Pancreas (tissue), 10 donors: ENCODE results near the gene PITX1. TPM values are rescaled to one million over a fixed set of nuclear protein-coding genes. Genes with fewer than 3 reads are reported as not detected.
A peak's percentile ranks its signal among the peaks of the same experiment; 100 is the strongest.
"Not testable (repeated sequence)": the region's sequence is repeated elsewhere in the genome, so short reads cannot be mapped to it uniquely, and the experiment has no call there.

ENCODE experiments used
- ATAC-seq, 4 donors: fragments of 200-7000 bp; cut with Tn5 transposase; one replicate each; pipeline versions ENCODE4 v1.8.0 to v1.9.1; 2020; ENCODE audit warnings: mild to moderate bottlenecking in 4 of 4, moderate library complexity in 4 of 4
- DNase-seq, 6 donors: peaks; one replicate each; pipeline ENCODE4 v3.0.0-alpha.2; 2020
- FAIRE-seq: peaks from 2 replicates; lab custom pipeline; 2012; peaks lifted over from hg19 to GRCh38; lab: Jason Lieb, UNC
- H3K27ac ChIP-seq, 4 donors: fragments of 200-600 bp; sonication (generic); 1 replicate in 3 of 4; 2 replicates in 1 of 4; pipeline versions ENCODE4 v1.5.0 to v1.8.0; 2020
- H3K27me3 ChIP-seq, 4 donors: fragments of 200-600 bp; one replicate each; pipeline ENCODE4 v1.8.0; 2021
- H3K36me3 ChIP-seq, 3 donors: fragments of 200-600 bp; sonication (generic) in 1 of 3; one replicate each; pipeline versions ENCODE4 v1.5.0 to v1.8.0; 2020 to 2021
- H3K4me1 ChIP-seq, 3 donors: fragments of 200-600 bp; one replicate each; pipeline ENCODE4 v1.8.0; 2021
- H3K4me3 ChIP-seq, 4 donors: fragments of 200-600 bp; sonication (generic) in 2 of 4; one replicate each; pipeline versions ENCODE4 v1.5.0 to v1.8.0; 2020 to 2021
- H3K9me3 ChIP-seq, 4 donors: fragments of 200-600 bp; one replicate each; pipeline ENCODE4 v1.8.0; 2021
- CTCF ChIP-seq, 4 donors: fragments of 200-600 bp; sonication (generic) in 3 of 4; IDR thresholded peaks; one replicate each; pipeline versions ENCODE4 v1.5.0 to v1.8.0; 2021; ENCODE audit warnings: antibody characterized with exemption in 4 of 4
- WGBS, 2 donors: extraction: QIAGEN DNeasy Blood & Tissue Kit; methylation state at CpG; one replicate each; pipeline ENCODE4 v1.1.7; 2013; 5-methylcytosine and 5-hydroxymethylcytosine counted together
- intact Hi-C, 3 donors: fragments of 100-400 bp; cut with DNase I; formaldehyde crosslinking; loops; one replicate each; pipeline versions ENCODE4 v1.11.1 to v1.14.2; 2022
- polyA plus RNA-seq, 2 donors: library from polyadenylated mRNA; stranded (reverse); fragments of 200-250 nt; gene quantifications; one replicate each; pipeline ENCODE4 v1.2.3, GENCODE V29; 2013
- total RNA-seq, 6 donors: library from RNA; stranded (reverse); fragmentation: NEBNext Ultra II Directional in 4 of 6; extraction: Animal tissue kit (Norgen Biotek cat#: 25700) in 4 of 6; gene quantifications; one replicate each; pipeline versions ENCODE4 v1.2.1 to v1.2.4, GENCODE V29; 2021 to 2023
- donor health status: healthy with polysubstance abuse.
- donor health status: DM: no; HTN: no; CAD: no; lungs with moderate emphysema.
- donor health status: DM: no; HTN: no; CAD: no.
- donor health status: control.
- donor health status: control.
- donor health status: Bipolar disorder and iron deficiency.
- donor health status: DM: yes; HTN: yes; CAD: no.
- donor health status: DM: no; HTN: no; CAD: no.
- donor health status: DM: no; HTN: no; CAD: no.
- donor health status: DM: yes; HTN: yes; CAD: no.

The PITX1 gene
- total RNA-seq (under 1 TPM in 2 of 6 donors, not detected in 4; 0.19 to 0.28 TPM), polyA plus RNA-seq (under 1 TPM; 0.12 to 0.15 TPM)

DNA sequence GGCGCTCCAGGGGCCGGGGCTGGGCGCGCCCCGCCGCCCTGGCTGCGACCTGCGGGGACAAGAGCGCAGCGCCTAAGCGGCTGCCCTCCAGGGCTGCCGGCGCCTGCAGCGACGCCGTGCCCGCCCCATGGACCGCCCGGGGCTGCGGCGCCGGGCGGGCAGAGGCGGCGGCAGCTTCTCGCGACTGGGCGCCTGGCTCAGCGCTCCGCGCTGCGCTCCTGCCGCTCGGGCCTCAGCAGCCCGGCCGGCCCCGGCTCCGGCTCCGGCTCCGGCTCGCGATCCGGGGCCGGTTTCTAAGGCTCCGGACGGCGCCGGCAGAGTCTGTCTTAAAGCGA lies at the start of gene PITX1:
PITX1 (minus strand) TSS at position 328 of the 335 bp plus-strand sequence. CDS start 347 bp downstream, outside the sequence.
- peaks cover 0 to 22% (median 6%) of the 10 kb centered on the region in 3 donors for H3K4me1 ChIP-seq
- no peak within 1 kb of the TSS for H3K27ac ChIP-seq
- no peak for TF ChIP-seq CTCF (IDR thresholded peaks at IDR 0.05)
- WGBS, 2 donors, result 0 to 1% methylated on average over 13 to 49 of the region's 49 CpGs
- FAIRE-seq (no peak), DNase-seq (no peak), ATAC-seq (peak; percentile 15 to 55 (median 26))
- H3K4me3 ChIP-seq, result peak within 1 kb of the TSS; percentile 7 to 56 (median 22)
- intact Hi-C loops, result no loop called here
- peaks cover 4 to 70% (median 30%) of the 10 kb centered on the region in 4 donors for H3K27me3 ChIP-seq
- H3K36me3 ChIP-seq, result no peaks in the 10 kb centered on the region
- H3K9me3 ChIP-seq, result no peaks in the 10 kb centered on the region

DNA sequence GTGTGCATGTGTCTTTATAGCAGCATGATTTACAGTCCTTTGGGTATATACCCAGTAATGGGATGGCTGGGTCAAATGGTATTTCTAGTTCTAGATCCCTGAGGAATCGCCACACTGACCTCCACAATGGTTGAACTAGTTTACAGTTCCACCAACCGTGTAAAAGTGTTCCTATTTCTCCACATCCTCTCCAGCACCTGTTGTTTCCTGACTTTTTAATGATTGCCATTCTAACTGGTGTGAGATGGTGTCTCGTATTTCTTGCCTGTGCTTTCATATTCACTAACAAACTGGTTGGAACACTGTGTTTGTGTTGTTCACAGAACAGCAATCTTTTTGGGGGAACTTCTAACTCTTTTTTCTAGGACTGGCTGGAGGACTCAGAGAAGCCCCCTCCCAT lies 49.3 kb upstream of the PITX1 start:
- ATAC-seq, DNase-seq, H3K36me3 ChIP-seq, H3K27ac ChIP-seq, H3K9me3 ChIP-seq, intact Hi-C loops, FAIRE-seq, H3K4me3 ChIP-seq, H3K27me3 ChIP-seq, H3K4me1 ChIP-seq: not testable (repeated sequence)
- 58 to 71% methylated on average over 3 of the region's 3 CpGs for WGBS, 2 donors

DNA sequence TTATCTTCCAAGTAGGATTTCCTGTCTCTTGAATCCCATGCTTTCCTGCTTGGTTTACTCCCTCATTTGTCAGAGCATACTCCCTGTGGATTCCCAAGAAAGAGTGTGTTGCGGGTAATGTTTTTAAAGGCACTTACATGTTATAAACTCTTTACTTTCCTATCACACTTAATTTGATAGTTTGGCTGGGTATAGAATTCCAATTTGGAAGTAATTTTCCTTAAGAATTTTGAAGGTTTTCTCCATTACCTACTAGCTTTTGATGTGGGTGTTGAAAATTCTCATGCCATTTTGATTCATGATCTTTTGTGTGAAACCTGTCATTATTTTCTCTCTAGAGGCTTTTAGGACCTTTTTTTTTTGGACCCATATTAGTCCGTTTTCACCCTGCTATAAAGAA lies 47.2 kb upstream of the PITX1 start:
- intact Hi-C loops, result no loop called here
- 70 to 75% methylated on average over 2 of the region's 2 CpGs for WGBS, 2 donors
- no peak for TF ChIP-seq CTCF (IDR thresholded peaks at IDR 0.05)

DNA sequence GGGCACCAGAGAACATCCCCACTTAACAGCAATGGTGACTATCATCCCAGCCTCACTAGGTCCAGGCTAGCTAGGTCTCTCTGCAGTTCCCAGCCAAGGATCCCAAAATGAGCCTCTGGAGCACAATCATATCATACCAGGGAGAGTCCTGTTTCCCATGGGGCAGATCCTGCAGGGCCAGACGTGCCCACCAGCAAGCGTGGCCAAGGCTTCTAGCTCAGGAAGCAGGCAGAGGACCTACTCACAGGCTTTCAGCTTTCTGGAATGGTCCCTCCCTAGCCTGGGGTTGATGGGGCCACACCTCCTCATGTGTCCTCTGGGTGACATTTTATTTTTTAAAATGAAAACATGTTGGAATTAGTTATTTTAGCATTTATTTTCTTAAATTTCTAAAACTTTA lies 45.7 kb upstream of the PITX1 start:
- no peaks in the 10 kb centered on the region for H3K9me3 ChIP-seq
- TF ChIP-seq CTCF (IDR thresholded peaks at IDR 0.05), result no peak
- 73 to 81% methylated on average over 2 of the region's 2 CpGs for WGBS, 2 donors
- H3K4me1 ChIP-seq, result no peaks in the 10 kb centered on the region
- no peak overlapping the region for H3K4me3 ChIP-seq
- intact Hi-C loops, result no loop called here
- FAIRE-seq (no peak), DNase-seq (peak in 1 of 6 donors; percentile 14), ATAC-seq (no peak)
- no peaks in the 10 kb centered on the region for H3K27me3 ChIP-seq
- H3K36me3 ChIP-seq, result no peaks in the 10 kb centered on the region
- H3K27ac ChIP-seq, result no peak overlapping the region

More for the DNA sequence above, 47.2 kb upstream of the PITX1 start:
- DNase-seq, result no peak
- Histone ChIP-seq H3K27ac (no peak overlapping the region), H3K9me3 (no peaks in the 10 kb centered on the region), H3K27me3 (no peaks in the 10 kb centered on the region), H3K4me3 (no peak overlapping the region), H3K4me1 (no peaks in the 10 kb centered on the region), H3K36me3 (no peaks in the 10 kb centered on the region)
- FAIRE-seq, result no peak
- no peak for ATAC-seq

- Histone ChIP-seq H3K27me3 (no peaks in the 10 kb centered on the region), H3K4me3 (no peak overlapping the region), H3K27ac (no peak overlapping the region), H3K36me3 (no peaks in the 10 kb centered on the region), H3K4me1 (no peaks in the 10 kb centered on the region), H3K9me3 (no peaks in the 10 kb centered on the region)
- no peak for TF ChIP-seq CTCF (IDR thresholded peaks at IDR 0.05)
- FAIRE-seq, result no peak
- WGBS, 2 donors, result 57 to 60% methylated on average over 3 of the region's 3 CpGs
- DNase-seq, result peak in 1 of 6 donors; percentile 19
- no peak for ATAC-seq
- intact Hi-C loops, result no loop called here
Observed at GRCh38 chr5:135079099-135079681, 45.2 kb upstream of the PITX1 start.
